Measurements from ENCODE around the gene HOMER1.

HOMER1 gene, protein sequence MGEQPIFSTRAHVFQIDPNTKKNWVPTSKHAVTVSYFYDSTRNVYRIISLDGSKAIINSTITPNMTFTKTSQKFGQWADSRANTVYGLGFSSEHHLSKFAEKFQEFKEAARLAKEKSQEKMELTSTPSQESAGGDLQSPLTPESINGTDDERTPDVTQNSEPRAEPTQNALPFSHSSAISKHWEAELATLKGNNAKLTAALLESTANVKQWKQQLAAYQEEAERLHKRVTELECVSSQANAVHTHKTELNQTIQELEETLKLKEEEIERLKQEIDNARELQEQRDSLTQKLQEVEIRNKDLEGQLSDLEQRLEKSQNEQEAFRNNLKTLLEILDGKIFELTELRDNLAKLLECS

DNA sequence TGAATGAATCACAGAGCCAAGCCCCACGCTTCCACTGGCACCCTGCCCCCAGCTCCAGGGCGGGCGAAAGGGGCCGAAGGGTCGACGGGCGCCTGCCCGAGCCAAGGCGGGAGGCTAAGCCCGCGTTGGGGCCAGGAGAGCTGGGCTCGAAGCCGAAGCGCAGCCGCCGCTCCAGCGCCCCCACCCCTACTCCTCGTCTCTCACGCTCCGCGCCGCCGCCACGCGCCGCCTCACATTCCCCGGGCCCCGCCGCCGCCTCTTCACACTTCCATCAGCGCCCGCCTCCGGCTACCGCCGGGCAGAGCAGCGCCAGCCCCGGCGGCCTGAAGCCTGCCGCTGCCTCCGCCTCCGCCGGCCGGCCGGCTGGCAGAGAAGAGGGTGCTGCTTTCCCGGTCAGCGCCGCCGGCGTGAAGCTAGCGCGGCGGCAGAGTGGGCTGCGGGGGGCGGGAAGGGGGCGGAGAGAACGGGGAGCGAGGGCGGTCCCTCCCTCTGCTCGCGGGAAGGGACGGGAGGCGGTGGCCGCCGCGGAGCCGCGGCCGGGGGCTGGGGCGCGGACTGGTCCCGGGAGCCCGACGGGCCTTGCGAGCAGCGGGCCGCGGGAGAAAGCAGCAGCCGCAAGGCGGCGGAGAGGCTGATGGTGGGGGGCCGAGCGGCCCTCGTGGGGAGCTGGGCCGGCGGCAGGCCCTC, at the start of gene HOMER1:
Gene HOMER1 (minus strand): TSS at position 431 of the 687 bp plus-strand sequence. CDS start 1,360 bp downstream, outside the sequence.
- no peak for DNase-seq

DNA sequence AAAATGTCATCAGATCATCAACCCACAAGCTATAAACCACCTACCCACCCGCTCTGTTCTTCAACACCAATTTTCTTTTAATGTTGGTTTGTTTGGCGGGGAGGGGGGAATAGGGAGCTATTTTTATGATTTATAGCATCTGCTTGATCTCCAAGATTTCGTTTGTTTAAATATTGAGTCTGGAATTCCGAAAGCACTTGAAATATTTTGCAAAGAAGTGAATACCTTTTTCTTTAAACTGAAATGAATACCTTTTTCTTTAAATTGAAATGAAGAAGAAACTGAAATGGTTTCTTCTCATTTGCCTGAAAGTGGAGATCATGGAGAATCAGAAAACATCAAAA, 49.3 kb upstream of the HOMER1 start:
- DNase-seq = no peak

DNA sequence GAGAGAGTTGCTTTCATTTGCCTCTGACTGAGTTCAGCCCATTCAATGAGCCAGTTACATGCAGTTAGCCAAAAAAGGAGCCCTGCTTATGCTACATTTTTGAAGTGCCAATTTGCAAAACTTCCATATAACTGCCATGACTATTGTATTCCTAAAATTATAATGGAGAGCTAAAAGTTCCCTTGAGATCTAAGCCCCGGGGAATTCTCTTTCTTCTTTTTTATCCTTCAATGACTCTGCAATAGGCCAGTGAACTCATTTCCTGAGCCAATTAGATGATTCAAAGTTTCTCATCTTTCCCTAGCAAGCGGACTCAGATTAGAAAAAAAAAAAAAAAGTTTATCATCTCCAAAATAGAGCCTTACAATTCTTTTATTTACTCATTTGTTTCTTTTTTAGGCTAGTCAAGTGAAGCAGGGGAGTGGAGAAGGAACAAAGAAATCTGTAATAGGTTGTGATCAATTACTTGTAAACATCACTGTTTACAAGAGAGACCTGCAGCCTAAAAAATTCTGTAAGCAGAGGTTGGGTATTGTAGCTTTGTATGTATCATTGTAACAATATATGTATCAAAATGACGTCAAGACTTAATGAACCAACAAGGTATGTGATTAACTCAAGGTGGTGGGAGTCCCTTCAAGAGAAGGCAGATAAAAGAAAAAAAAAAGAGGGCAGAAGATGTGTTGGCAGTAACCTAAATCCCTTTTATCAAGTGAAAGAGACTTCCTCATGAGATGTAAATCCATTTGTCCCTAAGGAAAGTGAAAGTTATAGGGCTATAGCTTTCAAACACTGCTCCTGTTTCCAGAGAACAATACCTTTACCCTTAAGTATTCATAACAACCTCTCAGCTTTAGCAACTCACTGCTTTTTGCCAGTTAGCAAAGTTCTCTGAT, 48.7 kb upstream of the HOMER1 start:
- no peak for DNase-seq

DNA sequence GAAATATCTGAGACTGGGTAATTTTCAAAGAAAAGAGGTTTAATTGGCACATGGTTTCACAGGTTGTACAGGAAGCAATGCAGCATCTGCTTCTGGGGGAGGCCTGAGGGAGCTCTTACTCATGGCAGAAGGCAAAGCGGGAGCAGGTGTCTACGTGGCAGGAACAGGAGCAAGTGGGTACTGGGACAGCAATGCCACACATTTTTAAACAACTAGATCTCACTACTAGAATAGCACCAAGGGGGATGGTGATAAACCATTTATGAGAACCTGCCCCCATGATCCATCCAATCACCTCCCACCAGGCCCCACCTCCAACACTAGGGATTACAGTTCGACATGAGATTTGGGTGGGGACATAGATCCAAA, 47.6 kb upstream of the HOMER1 start:
- peak; percentile 42 for DNase-seq

DNA sequence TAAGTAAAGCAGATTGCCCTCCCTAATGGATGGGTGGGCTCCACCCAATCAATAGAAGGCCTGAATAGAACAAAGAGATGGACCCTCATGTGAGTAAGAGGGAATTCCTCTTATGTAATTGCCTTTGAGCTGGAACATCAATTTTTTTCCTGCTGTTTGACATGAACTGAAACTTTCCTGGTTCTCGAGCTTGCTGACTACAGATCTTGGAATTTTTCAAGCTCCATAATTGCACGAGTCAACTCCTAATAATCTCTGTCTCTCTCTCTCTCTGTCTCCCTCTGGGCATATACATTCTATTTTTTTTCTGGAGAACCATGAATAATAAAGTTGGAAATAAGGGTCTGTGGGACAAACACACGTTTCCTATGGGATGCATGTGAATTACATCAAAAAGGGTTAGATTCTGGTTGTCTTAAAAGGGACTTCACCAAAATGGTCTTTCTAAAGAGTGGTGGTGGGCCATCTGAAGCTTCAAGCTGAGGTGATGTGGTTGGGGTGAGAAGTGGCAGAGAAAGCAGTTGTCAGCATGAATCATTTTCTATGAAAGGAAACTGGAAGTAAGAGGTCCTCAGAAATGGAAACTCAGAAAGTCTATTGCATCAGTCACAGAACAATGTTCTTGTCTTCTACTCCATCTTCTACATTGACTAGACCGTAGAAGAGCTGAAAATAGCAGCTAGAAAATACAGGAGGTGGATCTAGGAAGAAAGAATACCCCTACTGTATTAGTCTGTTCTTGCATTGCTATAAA, 47.0 kb upstream of the HOMER1 start:
- peak; percentile 23 for DNase-seq

DNA sequence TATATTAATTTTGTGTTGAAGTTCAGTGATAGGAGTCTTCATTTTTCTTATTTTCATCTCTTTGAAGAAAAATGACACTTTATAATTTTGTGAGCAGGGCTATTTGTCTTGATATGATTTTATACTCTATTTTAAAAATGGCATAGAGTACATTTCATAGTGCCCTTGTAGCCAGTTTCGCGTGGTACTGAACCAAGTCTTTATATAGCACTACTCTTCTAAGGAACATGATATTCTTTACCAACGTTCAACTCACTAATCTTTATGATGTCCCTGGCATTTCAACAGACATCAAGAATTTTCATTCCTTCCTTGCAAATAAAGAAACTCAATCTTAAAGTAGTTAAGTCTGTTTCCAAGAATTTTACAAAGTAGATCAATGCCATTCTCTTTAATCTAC, 41.5 kb upstream of the HOMER1 start:
- DNase-seq = no peak

DNA sequence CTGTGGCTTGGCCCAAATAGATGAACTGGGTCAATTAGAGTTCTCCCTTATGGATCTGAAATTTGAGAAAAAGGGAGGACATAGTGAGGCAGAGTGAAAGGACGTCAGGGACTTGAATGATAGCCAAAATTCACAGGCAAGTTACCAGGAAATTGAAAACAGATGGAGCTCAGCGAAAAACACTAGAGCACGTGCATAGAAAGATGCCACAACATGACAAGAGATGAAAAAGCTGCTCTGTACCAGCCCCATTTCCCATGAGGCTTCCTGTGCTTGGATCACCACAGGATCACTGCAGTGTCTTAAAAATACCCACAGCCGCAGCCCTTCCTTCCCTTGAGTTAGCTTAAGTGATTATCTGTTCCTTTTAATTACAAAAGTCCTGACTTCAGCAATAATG, 39.0 kb upstream of the HOMER1 start:
- DNase-seq = no peak

DNA sequence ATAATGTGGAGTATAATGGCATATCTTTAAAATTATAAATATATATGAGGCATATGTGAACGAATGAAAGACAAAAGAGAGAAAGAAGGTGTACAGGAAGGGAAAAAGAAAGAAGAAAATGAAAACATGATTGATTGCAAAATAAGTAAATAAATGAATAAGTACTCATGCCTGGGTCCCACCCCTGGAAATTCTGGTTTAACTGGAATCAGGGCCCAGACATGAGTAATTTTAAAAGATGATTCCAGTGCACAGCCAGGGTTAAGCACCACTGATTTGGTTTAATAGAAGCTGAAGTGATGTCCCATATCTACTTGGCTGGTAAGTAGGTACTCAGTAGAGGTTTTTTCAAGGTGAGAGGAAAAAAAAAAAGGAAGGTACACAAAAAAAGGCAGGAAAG, 34.0 kb upstream of the HOMER1 start:
- DNase-seq = no peak

DNA sequence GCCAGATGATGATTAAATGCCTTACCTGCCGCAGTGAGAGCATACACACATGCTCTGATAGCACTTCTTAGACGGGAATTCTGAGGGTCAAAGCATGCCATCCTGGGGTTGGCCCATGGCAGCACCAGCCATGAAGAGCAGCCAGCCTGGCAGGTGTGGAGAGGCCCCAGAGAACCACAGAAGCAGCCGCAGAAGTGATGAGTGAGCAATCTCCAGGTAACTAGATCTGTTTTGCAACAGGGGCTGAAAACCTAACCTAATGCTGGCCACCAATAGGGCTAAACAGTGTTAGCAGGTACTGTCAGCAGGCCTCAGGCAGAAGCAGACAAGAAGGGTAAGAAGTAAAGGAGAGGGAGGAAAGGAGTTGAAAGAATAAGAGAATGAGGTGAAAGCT, 33.5 kb upstream of the HOMER1 start:
- no peak for DNase-seq

DNA sequence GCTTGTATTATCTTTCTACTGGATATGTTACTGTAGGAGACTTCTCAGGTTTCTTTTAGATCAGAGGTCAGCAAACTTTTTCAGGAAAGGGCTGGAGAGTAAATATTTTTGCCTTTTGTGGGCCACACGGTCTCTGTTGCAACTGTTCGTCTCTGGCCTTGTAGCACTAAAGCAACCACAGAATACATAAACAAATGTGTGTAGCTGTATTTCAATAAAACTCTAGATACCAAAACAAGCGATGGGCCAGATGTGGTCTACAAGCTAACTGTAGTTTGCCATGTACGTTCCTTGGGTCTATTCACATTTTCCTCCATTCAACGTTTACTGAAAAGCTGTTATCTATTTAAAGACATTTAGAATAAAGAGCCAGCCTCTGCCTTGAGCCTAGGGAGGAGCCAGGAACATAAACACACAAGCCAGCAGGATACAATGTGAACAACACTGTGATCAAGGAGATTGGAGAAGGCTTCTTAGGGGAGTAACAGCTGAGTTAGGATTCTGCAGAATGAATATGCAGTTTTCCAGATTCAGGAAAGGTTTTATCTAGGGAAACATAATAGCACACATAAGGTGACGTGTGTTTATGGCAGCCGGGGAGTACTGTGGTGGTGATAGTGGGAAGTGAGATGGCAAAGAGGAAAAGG, 33.0 kb upstream of the HOMER1 start:
- DNase-seq = no peak

DNA sequence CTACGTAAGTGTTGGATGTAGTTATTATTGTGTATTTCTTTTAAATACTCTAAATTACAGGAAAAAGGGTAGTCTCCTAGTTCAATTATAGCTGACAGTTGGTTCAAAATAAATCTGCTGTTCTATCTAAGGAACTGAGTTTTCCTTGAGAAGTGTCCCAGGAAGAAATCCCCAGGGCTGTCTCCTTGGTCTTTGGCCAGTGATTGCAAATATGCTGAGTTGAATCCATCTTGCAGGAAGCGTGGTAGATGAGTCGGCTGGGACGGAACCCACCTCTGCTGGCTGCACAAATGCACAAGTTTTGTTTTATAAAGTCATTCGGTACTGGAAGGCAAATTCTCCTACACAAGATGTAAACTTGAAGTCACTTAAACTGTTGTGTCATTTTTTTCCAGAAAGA, 30.2 kb upstream of the HOMER1 start:
- no peak for DNase-seq

DNA sequence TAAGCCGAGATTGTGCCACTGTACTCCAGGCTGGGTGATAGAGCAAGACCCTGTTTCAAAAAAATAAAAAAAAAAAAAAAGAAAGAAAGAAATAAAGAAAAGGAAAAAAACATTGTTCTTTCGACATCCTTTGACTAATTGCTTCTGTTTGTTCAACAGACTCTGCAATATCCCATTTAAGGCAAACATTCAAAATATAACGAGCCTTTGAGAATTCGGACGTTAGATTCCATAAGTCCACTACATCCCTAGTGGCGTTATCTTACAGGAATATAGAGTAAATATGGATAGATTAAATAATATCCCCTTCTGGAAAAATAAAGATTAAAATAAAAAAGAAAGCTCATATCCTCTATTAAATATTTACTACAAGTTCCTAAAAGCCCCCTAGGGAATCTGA, 27.0 kb upstream of the HOMER1 start:
- DNase-seq = no peak

DNA sequence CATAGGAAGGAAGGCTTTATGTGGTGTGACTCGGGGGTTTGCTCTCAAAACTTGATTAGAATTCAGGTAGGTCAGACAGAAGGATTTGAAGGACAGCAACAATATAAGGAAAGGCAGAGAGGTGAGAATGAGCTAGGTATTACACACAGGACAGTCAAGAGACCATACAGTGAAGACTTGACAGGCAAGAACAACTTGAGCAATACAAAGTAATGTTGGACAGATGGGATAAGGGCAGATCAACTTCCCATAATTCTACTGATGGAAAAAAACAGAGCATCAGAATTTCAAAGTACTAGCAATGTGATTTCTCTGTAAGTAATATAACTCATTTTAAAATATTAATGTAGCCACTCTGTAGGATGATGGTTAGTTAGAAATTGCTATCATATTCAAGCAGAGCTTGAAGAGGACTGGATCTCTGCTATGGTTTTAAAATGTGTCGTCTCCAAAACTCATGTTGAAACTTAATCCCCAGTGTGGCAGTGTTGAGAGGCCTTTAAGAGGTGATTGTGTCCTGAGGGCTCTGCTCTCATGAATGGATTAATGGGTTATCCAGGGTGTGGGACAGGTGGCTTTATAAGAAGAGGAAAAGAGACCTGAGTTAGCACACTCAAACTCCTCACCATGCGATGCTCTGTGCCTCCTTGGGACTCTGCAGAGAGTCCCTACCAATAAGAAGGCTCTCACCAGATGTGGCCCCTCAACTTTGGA, 22.4 kb upstream of the HOMER1 start:
- no peak for DNase-seq

DNA sequence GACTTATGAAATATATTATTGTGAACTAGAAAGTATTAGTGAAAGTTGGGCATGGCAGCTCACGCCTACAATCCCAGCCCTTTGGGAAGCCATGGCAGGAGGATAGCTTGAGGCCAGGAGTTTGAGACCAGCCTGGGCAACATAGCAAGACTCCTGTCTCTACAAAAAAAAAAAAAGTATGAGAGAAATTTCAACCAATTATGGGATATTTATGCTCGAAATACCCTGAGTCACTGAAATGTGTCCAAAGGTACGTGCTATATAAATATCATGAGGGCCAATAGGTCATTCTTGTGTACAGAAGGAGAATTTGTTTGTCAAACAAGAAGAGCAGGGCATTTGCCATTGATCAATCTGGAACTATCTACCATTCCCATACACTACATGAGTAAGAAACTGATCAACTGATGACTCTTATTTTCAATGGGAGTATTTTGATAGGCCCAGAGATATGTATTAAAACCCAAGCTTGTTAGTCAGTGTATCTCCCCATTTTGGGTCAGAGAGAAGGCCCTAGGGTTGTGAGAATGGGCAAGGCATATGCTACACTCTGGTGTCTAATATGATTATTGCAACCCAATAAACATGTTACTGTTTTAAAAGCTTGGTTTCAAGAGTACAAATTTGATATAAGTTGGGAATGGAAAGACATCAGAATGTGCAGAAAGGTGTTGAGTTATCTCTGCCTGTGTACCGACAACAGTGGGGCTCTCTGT, 21.7 kb upstream of the HOMER1 start:
- DNase-seq = no peak

DNA sequence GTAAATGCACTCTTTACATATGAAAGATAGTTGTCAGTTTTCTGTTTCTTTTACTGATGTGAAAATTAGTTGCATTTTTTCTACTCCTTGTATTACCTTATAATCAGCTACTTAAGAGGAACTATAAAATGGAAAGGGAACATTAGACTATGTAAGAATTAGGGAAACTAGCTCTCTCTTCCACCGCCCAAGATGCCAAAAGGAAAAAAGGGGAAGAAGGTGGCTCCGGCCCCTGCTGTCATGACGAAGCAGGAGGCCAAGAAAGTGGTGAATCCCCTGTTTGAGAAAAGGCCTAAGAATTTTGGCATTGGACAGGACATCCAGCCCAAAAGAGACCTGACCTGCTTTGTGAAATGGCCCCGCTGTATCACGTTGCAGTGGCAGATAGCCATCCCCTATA, 15.2 kb upstream of the HOMER1 start:
- no peak for DNase-seq

DNA sequence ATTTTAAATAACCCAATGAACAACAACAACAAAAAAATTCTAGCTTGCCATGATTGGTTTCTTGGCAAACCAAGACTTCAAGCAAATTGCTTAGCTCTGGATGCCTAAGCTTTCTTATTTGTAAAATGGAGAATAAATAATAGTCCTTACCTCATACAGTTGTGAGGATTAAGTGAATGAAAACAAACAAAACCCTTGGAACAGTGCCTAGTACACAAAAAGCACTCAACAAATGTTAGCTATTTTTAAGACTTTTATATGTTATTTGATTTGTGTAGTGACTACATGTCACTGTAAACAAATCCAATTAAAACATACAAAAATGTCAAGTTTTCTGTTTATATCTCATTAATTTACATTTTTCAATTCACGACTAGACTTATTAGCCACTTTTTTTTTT, 13.5 kb upstream of the HOMER1 start:
- DNase-seq = no peak

DNA sequence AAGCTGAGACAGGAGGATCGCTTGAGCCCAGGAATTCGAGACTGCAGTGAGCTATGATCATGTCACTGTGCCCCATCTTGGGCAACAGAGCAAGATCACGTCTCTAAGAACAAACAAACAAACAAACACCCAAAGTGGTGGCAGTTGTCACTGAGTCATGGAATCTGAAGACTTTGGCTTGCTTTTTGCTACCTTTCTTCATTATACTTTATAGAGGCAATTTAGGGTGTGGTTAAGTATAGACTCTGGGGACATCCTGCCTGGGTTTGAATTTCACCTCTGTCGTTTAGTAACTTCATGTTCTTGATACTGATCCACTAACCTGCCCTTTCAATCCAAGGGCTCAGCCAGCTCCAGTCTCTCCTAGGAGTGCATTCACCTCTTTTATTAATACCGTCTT, 13.0 kb upstream of the HOMER1 start:
- DNase-seq = no peak

DNA sequence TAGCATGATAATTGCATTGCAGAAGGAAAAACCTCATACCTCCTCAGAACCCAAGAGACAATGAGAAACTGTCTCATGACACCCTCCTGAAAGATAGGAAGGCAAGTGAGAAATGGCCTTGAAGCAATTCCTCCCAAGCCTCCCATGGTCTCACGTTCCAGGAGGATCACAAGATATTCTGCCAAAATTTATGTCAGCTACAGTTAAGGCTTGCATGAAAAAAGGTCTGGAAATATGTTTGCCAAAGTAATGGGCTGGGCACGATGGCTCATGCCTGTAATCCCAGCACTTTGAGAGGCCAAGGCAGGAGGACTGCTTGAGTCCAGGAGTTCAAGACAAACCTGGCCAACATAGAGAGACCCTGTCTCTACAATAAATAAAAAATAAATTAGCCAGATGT, 12.6 kb upstream of the HOMER1 start:
- DNase-seq = no peak

DNA sequence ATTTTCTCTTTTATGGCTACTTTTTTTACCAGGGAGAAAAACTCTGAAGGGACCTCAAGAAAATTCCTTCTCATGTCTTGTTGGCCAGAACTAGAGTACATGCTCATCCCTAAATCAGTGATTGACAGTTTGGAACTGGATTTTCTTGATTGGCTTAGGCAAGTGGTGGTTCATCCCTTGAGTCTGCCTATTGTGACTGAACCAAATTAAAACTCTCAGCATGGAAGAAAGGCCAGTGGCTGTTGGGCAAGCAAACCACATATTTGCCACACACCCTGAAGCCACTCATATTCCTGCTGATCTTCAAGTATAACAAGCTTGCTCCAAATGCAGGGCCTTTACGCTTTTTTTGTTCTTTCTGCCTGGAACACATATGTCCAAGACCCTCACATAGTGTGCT, 7.2 kb upstream of the HOMER1 start:
- DNase-seq = no peak

DNA sequence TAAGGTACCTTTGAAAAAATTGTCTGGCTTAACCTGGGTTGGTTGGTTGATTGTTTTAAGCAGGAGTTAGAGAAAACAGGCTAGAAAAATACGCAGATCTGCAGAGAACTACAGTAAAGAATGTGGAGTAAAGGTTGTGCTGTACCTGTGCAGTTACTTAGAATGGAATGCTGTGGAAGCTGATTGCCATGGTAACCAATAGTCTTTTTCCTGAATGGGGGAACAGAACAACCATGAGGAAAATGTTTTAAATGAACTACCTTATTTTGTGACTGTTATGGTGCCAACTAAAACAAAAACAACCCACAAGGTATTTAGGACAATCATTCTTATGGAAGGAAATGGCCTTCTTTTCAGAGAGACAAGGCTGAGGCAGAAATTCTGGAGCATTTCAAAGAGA, 4.8 kb upstream of the HOMER1 start:
- no peak for DNase-seq

DNA sequence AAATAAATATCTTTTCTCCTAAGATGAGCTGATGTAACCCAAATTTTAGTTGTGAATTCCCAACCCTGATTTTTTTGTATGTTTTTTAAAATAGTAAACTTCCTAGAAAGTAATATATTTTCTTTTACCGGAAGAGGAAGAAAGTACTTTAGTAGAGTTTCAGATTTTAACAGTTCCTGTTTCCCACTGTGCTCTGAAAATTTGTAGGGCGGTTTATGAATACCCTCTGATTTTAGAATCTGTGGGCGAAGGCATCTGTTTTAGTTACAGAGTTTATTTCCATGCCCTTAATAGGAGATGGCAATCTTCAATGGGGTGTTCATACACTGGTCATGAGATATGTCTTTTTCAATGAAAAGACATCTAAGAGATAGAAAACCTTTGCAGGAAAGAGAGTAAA, 3.7 kb upstream of the HOMER1 start:
- DNase-seq = no peak
